Gastroesophageal sphincter (tissue), 4 donors: ENCODE measurements around the gene NUP160. TPM values are rescaled to one million over a fixed set of nuclear protein-coding genes. Genes with fewer than 3 reads are reported as not detected.
A peak's percentile ranks its signal among the peaks of the same experiment; 100 is the strongest.
"Not testable (repeated sequence)": the region's sequence is repeated elsewhere in the genome, so short reads cannot be mapped to it uniquely, and the experiment has no call there.

Experiments used
- ATAC-seq: fragments of 150-250 bp; one replicate; pipeline ENCODE4 v1.9.1; 2016; ENCODE audit warnings: mild to moderate bottlenecking, moderate library complexity
- H3K27ac ChIP-seq, 4 donors: fragments of 200-600 bp; sonication (generic) in 3 of 4; 1 replicate in 3 of 4; 2 replicates in 1 of 4; pipeline ENCODE4 v1.5.1; 2016 to 2019
- H3K27me3 ChIP-seq: fragments of 200-600 bp; sonication (generic); one replicate; pipeline ENCODE4 v1.5.1; 2019
- H3K36me3 ChIP-seq, 2 donors: fragments of 200-600 bp; sonication (generic); one replicate each; pipeline ENCODE4 v1.5.1; 2019; ENCODE audit warnings: control low read depth in 1 of 2
- H3K4me1 ChIP-seq, 3 donors: fragments of 200-600 bp; sonication (generic); 1 replicate in 2 of 3; 2 replicates in 1 of 3; pipeline ENCODE4 v1.5.1; 2016 to 2019; ENCODE audit warnings: control low read depth in 2 of 3
- H3K4me3 ChIP-seq, 2 donors: fragments of 200-600 bp; sonication (generic); one replicate each; pipeline ENCODE4 v1.5.1; 2019; ENCODE audit warnings: mild to moderate bottlenecking in 1 of 2, moderate library complexity in 1 of 2
- H3K9me3 ChIP-seq, 3 donors: fragments of 200-600 bp; sonication (generic); one replicate each; pipeline ENCODE4 v1.5.1; 2017 to 2019; ENCODE audit warnings: control low read depth in 2 of 3
- EP300 ChIP-seq: sonication (generic); formaldehyde crosslinking; IDR thresholded peaks from one replicate; pipeline ENCODE4 v1.6.1; 2017; ENCODE audit warnings: antibody characterized with exemption, mild to moderate bottlenecking
- POLR2A ChIP-seq, 2 donors: fragments of 450-650 bp; IDR thresholded peaks; one replicate each; pipeline ENCODE4 v1.6.1; 2017; ENCODE audit warnings: antibody characterized with exemption in 2 of 2, mild to moderate bottlenecking in 2 of 2, moderate library complexity in 1 of 2
- POLR2AphosphoS5 ChIP-seq: sonication (generic); formaldehyde crosslinking; IDR thresholded peaks from one replicate; pipeline ENCODE4 v1.6.1; 2017; ENCODE audit warnings: antibody characterized with exemption
- WGBS, 2 donors: methylation state at CpG; one replicate each; pipeline ENCODE4 v1.1.5; 2018; ENCODE audit warnings: low coverage in 1 of 2; 5-methylcytosine and 5-hydroxymethylcytosine counted together
- total RNA-seq, 4 donors: library from RNA; depleted of rRNA; stranded (reverse); fragments of >200 nt; gene quantifications; one replicate each; pipeline ENCODE4 v1.1.0, GENCODE V29; 2016
- TF ChIP-seq, protein P1 (sequence below), 4 experiments: fragments of 200-600 bp in 2 of 4; fragments of 450-650 bp in 2 of 4; sonication (generic) in 1 of 4; IDR thresholded peaks; one replicate each; pipeline ENCODE4 v1.5.1; 2017 to 2019; ENCODE audit warnings: antibody characterized with exemption in 4 of 4, mild to moderate bottlenecking in 2 of 4, moderate library complexity in 2 of 4

NUP160 gene
- total RNA-seq, 4 donors from 2014 or later, result 15.7 to 34.2 (median 22.9) TPM

- Histone ChIP-seq H3K4me1 (no peaks in the 10 kb centered on the region), H3K9me3 (no peaks in the 10 kb centered on the region), H3K36me3 (peaks cover 0 to 55% of the 10 kb centered on the region in 2 donors), H3K27me3 (no peaks in the 10 kb centered on the region), H3K4me3 (no peak overlapping the region), H3K27ac (no peak overlapping the region)
- ATAC-seq, result no peak
- 82 to 86% methylated on average over 3 to 6 of the region's 8 CpGs for WGBS, 2 donors
- TF ChIP-seq POLR2AphosphoS5 (no peak), POLR2A (IDR thresholded peaks at IDR 0.05) (no peak), EP300 (no peak)
- TF ChIP-seq, protein P1, sequence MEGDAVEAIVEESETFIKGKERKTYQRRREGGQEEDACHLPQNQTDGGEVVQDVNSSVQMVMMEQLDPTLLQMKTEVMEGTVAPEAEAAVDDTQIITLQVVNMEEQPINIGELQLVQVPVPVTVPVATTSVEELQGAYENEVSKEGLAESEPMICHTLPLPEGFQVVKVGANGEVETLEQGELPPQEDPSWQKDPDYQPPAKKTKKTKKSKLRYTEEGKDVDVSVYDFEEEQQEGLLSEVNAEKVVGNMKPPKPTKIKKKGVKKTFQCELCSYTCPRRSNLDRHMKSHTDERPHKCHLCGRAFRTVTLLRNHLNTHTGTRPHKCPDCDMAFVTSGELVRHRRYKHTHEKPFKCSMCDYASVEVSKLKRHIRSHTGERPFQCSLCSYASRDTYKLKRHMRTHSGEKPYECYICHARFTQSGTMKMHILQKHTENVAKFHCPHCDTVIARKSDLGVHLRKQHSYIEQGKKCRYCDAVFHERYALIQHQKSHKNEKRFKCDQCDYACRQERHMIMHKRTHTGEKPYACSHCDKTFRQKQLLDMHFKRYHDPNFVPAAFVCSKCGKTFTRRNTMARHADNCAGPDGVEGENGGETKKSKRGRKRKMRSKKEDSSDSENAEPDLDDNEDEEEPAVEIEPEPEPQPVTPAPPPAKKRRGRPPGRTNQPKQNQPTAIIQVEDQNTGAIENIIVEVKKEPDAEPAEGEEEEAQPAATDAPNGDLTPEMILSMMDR (IDR thresholded peaks at IDR 0.05), result no peak
Measured at GRCh38 chr11:47775240-47775869, 72.8 kb downstream of the NUP160 start.

DNA sequence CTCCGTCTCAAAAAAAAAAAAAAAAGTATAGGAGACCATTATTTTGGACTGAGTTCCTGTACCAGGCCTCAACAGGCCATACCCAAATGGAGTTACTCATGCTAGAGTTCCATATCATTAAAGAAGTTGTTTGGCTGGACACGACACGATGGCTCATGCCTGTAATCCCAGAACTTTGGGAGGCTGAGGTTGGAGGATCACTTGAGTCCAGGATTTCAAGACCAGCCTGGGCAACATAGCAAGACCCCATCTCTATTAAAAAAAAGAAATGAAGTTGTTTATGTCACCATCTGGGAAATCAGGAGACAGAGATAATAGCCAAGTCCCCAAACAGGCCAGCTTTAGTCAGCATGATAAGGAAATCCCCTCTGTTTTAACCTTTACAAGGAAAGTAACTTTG, 74.3 kb downstream of the NUP160 start:
- Histone ChIP-seq H3K4me1 (peaks cover 0 to 2% (median 0%) of the 10 kb centered on the region in 3 donors), H3K27ac (no peak overlapping the region), H3K36me3 (peaks cover 0 to 40% of the 10 kb centered on the region in 2 donors), H3K9me3 (no peaks in the 10 kb centered on the region), H3K27me3 (no peaks in the 10 kb centered on the region), H3K4me3 (no peak overlapping the region)
- TF ChIP-seq EP300 (no peak), POLR2A (IDR thresholded peaks at IDR 0.05) (no peak), POLR2AphosphoS5 (no peak)
- TF ChIP-seq, protein P1 (IDR thresholded peaks at IDR 0.05), result no peak
- WGBS, 2 donors, result 91 to 94% methylated on average over 2 to 3 of the region's 3 CpGs
- no peak for ATAC-seq

GRCh38 chr11:47769556-47769955, 78.6 kb downstream of the NUP160 start:
- 80% methylated on average over 13 of the region's 14 CpGs; no CpG with 5 or more reads in 1 of the 2 donors for WGBS, 2 donors
- H3K4me3 ChIP-seq, H3K27me3 ChIP-seq, H3K27ac ChIP-seq, H3K36me3 ChIP-seq, H3K9me3 ChIP-seq, ATAC-seq: not testable (repeated sequence)
- peaks cover 3 to 29% (median 3%) of the 10 kb centered on the region in 3 donors for H3K4me1 ChIP-seq

DNA sequence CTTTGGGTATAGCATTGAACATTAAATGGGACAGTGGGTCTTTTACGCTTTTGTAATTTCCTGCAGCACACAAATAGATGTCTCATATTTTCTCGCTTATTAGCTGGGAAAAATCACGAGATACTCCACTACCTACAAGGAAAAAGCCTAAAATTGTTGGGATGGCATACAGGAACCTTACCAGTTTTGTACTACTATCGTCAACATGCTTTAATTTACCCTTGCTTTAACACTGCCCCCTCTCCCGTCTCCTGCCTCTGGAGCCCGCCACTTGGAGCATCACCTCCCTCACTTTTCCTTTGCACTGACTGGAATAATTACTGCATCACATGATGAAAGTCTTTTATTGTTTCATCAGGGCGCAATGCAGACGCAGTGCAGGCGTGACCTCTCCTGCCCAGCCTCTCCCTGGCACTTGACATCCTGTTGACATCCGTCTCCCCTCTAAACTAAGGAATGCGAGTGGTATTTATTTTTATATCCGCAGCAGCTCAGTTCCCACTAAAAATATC, 80.0 kb downstream of the NUP160 start:
- peaks cover 3 to 38% (median 3%) of the 10 kb centered on the region in 3 donors for H3K4me1 ChIP-seq
- TF ChIP-seq EP300, result no peak
- peak; percentile 71 to 82 for TF ChIP-seq POLR2A (IDR thresholded peaks at IDR 0.05)
- TF ChIP-seq, protein P1 (IDR thresholded peaks at IDR 0.05), result peak in 1 of 4 experiments; percentile 11
- TF ChIP-seq POLR2AphosphoS5, result peak; percentile 98
- peak overlapping the region; percentile 98 to 100 (median 98) for H3K27ac ChIP-seq
- peak; percentile 28 for ATAC-seq
- peak overlapping the region; percentile 54 to 82 for H3K4me3 ChIP-seq
- no peaks in the 10 kb centered on the region for H3K9me3 ChIP-seq
- H3K36me3 ChIP-seq, result peaks cover 0 to 21% of the 10 kb centered on the region in 2 donors
- no peaks in the 10 kb centered on the region for H3K27me3 ChIP-seq
- 0 to 4% methylated on average over 10 to 12 of the region's 12 CpGs for WGBS, 2 donors

DNA sequence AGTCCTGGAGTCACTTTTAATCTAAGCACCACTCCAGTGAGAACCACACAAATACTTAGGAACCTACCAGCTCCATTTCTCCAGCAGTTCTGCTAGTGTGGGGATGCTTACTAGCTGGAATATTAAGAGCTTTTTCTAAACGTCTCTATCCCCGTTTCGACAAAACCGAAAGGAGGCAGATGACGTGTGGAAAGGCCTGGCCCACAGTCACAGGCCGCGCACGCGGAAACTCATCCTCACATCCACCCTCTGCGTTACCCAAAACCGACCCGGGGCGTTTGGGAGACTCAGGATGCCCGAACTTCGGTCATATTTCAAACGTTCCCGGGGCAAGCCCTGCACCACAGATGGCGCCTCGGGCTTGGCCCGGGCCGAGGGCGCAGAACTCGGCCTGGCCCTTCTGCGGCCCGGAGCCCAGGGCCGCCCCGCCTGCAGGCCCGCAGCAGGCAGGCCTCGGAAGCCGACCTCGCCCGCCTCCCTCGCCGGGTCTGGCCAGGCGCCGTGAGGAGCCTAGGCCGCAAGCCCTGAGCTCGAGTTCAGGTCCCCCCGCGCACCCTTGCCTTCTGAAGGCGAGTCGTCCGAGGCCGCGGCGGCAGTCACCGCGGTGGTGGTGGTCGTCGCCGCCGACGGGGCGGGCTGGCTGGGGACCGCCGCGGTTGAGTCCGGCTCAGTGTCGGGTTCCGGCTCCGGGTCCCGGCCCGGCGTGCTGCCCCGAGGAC, 81.5 kb downstream of the NUP160 start:
- H3K4me3 ChIP-seq, result peak overlapping the region; percentile 67 to 82
- 0% methylated on average over 5 of the region's 65 CpGs for WGBS, 2 donors
- H3K27ac ChIP-seq, result peak overlapping the region; percentile 96 to 99 (median 98)
- TF ChIP-seq POLR2A (IDR thresholded peaks at IDR 0.05) (no peak), POLR2AphosphoS5 (peak; percentile 35)
- TF ChIP-seq, protein P1 (IDR thresholded peaks at IDR 0.05), result peak in 1 of 4 experiments; percentile 1
- H3K9me3 ChIP-seq, result no peaks in the 10 kb centered on the region
- ATAC-seq, result peak; percentile 34
- H3K36me3 ChIP-seq, result peaks cover 0 to 36% of the 10 kb centered on the region in 2 donors
- H3K4me1 ChIP-seq, result peaks cover 3 to 38% (median 3%) of the 10 kb centered on the region in 3 donors
- H3K27me3 ChIP-seq, result no peaks in the 10 kb centered on the region
